GM18873 (cell line): ENCODE results near the gene DOK3.

Experiments used
- ATAC-seq: cut with Tn5 transposase; IDR thresholded peaks from one replicate; pipeline ENCODE4 v1.9.1; 2021; ENCODE audit warnings: mild to moderate bottlenecking, moderate library complexity, moderate number of reproducible peaks; ENCODE audit not compliant: unreplicated experiment, low FRiP score

Gene DOK3

GRCh38 chr5:177472460-177473442, 36.9 kb downstream of the DOK3 start:
- no peak for ATAC-seq

GRCh38 chr5:177471610-177472356, 37.8 kb downstream of the DOK3 start:
- ATAC-seq, result no peak

- ATAC-seq, result no peak
Measured at GRCh38 chr5:177470759-177471536, 38.7 kb downstream of the DOK3 start.

GRCh38 chr5:177469750-177470525, 39.7 kb downstream of the DOK3 start:
- no peak for ATAC-seq

- ATAC-seq, result no peak
Measured at GRCh38 chr5:177468685-177469628, 40.7 kb downstream of the DOK3 start.

GRCh38 chr5:177468329-177468684, 41.3 kb downstream of the DOK3 start:
- no peak for ATAC-seq

- ATAC-seq, result no peak
Measured at GRCh38 chr5:177467436-177467835, 42.2 kb downstream of the DOK3 start.

GRCh38 chr5:177466861-177467260, 42.8 kb downstream of the DOK3 start:
- ATAC-seq, result no peak

GRCh38 chr5:177465044-177465443, 44.6 kb downstream of the DOK3 start:
- ATAC-seq, result no peak

GRCh38 chr5:177462021-177462670, 47.5 kb downstream of the DOK3 start:
- no peak for ATAC-seq

- ATAC-seq, result no peak
Measured at GRCh38 chr5:177459819-177460628, 49.6 kb downstream of the DOK3 start.

GRCh38 chr5:177459357-177459756, 50.3 kb downstream of the DOK3 start:
- no peak for ATAC-seq

- no peak for ATAC-seq
Measured at GRCh38 chr5:177458912-177459350, 50.7 kb downstream of the DOK3 start.

- ATAC-seq, result no peak
Measured at GRCh38 chr5:177457852-177458681, 51.6 kb downstream of the DOK3 start.

- no peak for ATAC-seq
Measured at GRCh38 chr5:177456976-177457851, 52.4 kb downstream of the DOK3 start.

- ATAC-seq, result no peak
Measured at GRCh38 chr5:177456591-177456964, 53.0 kb downstream of the DOK3 start.
